Measurements from ENCODE around the gene TWNK.
"Not testable (repeated sequence)": the region's sequence is repeated elsewhere in the genome, so short reads cannot be mapped to it uniquely, and the experiment has no call there.

Gene TWNK

DNA sequence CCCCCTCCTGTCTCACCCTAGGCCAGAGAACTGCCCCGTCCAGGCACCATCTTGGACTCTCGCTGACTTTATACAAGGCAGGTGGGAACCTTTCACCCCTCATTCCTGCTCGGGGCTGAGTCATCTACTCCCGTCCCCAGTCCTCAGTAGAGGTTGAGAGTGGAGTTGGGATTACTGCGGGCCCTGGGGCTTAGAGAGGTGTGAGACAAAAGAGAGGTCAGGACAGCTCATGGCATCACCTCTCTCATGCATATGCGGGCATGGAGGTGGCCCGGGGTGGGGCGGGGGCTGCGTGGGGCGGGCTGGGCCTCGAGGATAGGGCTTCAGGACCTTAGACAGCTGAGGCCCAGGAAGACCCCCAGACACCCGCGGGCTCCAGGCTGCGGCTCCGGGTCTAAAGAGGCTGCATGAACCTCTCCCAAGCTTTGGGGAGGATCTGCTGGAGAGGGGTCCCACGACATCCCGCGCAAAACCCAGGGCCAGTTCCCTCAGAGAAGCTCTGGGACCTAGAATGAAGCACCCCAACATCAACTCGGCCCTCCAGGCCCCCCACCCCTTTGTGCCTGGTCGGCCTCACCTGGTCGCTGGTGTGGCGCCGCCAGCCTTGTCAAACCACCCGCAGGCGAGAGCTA lies 43.3 kb downstream of the TWNK start:
- DNase-seq (ENCODE audit: low spot score), result no peak

DNA sequence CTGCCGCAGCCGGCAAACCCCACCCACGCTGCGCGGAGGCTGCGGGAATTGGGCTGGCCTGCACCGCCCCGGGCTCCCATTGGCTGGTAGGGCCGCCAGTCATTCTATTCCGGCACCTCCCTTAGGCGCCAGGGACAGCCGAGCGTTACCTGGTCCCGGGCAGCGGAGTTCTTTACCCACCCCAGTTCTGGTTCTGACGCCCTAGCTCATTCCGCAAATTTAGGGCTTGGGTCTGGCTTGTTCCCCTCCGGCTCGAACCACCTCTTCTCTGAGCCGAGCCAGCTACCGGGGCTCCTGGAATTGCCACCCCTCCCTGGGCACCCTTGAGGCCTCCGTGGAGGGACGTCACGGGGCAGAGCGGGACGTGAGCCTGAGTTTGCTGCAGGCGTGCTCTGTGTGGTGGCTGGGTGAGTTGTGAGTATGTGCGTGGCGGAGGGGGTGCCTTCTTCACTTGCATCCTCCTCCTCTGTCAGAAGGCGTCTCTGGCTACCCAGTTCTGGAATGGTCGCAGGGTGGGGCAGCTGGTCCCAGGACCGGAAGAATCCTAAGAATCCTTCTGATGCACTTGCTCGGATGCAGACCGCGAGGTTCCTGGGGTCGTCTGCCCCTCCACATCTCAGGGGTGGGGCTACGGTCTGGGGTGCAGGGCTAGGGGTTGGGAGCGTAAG lies 43.9 kb downstream of the TWNK start, which contains the start of the genes PDZD7 and SFXN3:
PDZD7 (minus strand) TSS at position 2 of the 668 bp plus-strand sequence. CDS start 910 bp downstream, outside the sequence.
SFXN3 (plus strand) TSS at position 107 of the 668 bp plus-strand sequence. CDS start 3,461 bp downstream, outside the sequence.
- DNase-seq (ENCODE audit: low spot score), result peak; percentile 95

DNA sequence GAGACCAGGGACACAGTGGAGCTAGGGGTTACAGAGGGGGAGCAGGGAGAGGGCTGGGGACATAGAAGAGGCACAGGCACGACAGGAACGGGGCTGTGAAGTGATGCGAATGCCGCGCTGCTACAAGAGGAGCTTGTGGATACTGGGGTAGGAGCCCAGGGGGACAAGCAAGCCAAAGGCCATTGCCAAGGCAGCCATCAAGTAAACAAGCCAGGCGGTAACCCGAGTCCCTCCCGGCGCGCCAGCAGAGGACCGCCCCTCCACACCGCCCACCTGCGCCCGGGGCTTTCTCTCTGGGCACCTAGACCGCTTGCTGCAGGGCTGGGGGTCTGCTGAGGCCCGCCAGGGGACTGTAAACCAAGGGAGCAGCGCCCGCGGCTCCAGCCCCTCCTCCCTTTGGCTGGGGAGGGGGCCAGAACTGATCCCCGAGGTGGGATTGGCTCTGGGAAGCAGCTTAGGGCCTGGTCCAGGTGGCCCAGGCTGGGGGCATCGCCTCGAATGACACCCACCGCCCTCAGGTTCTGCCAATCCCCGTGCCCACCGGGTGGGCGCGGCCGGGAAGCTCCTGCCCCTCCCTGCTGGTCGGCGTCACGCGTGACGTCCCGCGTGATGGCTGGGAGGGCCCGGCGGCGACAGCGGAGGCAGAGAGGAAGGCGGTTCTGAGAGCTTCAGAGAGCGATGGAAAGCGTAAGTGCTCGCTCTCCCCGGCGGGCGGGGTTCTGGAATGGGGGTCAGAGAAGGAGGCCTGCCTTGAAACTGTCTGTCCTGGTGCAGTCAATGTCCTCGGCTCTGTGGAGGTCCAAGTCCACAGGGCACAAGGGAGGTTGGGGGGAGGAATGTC lies 44.7 kb downstream of the TWNK start:
- DNase-seq (ENCODE audit: low spot score), result no peak

DNA sequence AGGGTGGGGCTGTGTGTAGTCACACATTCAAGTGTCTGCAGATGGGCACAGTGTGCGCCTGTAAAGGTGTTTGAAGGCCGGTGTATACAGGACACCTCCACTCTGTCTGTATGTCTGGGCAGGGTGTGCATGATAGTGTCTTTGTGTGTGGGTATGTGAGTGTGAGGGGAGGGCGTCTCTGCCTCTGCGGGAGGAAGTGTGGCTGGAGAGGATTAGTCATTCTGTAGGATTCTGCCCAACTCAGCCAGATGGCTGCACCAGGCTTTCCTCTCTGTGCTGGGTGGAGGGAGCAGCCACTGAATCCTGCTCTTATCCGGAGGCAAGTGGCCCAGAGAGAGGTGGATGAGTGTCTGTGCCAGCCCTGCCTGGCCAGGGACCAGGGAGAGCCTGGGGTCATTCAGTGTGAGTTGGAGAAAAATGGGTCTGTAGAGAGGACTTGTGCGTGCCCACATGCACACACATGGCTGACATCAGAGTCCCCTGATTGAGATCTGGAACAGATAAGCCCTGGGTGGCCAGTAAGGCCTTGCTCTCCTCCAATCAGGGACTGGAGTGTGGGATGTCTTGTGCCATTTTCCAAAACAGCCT lies 45.4 kb downstream of the TWNK start:
- no peak for DNase-seq (ENCODE audit: low spot score)

DNA sequence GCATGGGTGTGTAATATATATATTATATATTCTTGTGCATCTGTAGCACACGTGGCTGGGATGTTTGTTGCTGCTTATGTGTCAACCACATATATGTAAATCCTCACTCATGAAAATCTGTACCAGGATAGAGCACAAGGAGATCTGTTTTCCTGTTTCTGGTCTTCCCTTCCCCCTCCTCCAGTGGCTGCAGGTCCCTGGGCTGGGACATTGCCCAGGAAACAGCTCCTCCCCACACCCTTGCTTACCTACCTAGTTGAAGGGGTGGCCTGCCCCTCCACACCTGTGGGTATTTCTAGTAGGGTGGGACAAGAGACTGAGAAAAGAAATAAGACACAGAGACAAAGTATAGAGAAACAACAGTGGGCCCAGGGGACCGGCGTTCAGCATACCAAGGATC lies 45.9 kb downstream of the TWNK start:
- no peak for DNase-seq (ENCODE audit: low spot score)

DNA sequence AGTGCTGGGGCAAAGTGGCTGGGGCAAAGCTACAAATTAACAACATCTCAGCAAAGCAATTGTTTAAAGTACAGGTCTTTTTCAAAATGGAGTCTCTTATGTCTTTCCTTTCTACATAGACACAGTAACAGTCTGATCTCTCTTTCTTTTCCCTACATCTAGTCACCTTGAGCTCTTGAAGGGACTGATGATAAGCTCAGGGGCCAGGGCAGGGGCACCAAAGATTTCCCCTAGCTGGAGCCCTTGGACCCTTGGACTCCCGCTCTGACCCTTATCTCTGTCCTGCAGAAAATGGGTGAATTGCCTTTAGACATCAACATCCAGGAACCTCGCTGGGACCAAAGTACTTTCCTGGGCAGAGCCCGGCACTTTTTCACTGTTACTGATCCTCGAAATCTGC lies 47.1 kb downstream of the TWNK start:
- not testable (repeated sequence) for DNase-seq (ENCODE audit: low spot score)

DNA sequence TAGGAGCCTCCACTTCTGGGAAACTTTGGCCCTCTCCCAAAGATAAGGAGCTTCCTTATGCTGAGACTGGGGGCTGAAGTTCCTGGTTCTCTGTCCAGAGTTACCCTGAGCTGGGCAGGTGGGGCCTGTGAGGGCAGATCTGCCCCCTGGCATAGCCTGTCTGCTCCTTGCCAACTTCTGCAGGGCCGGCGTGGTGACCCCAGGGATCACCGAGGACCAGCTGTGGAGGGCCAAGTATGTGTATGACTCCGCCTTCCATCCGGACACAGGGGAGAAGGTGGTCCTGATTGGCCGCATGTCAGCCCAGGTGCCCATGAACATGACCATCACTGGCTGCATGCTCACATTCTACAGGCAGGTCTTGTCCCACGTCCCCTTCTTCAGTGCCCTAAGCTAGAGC lies 48.0 kb downstream of the TWNK start:
- no peak for DNase-seq (ENCODE audit: low spot score)

DNA sequence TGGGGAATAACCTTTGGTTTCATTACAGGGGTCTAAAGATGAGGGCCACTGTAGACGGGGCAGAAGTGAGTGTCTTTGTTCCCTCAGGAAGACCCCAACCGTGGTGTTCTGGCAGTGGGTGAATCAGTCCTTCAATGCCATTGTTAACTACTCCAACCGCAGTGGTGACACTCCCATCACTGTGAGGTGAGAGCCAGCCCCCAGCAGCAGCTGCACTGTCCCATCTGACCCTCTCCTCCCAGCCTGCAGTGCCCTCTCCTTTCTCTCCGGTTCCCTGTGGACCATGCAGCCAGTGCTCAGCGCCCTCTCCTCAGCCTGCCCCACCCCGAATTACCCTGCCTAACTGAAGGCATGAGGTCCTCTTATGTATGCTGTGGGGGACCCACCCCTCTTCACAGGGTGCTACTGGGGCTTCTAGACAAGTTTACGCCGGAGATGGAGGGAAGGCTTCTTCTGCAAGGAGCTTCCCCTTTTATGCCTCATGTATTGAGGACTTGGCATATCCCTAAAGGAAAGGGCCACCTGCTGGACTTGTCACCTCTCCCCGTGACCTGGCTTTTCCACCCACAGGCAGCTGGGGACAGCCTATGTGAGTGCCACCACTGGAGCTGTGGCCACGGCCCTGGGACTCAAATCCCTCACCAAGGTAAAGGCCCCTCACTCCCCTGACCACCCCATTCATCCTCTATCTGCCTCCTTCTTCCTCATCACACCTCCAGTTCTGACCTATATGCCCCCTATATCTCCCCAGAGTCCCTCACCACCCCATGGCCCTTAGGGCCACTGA lies 48.8 kb downstream of the TWNK start:
- DNase-seq (ENCODE audit: low spot score), result no peak

DNA sequence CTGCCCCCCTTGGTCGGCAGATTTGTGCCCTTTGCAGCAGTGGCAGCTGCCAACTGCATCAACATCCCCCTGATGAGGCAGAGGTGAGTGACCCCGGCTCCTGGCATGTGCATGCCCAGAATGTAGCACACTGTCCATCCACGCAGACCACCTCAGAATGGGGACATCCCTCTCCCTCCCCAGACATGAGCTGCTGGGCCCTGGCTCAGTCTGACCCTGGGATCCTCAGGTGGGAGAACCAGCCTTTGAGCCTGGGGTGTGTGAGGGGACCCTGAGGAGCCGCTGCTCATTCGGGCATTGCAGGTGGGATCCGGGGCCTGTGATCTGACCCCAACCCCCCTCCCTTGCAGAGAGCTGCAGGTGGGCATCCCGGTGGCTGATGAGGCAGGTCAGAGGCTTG lies 49.4 kb downstream of the TWNK start:
- DNase-seq (ENCODE audit: low spot score), result no peak

DNA sequence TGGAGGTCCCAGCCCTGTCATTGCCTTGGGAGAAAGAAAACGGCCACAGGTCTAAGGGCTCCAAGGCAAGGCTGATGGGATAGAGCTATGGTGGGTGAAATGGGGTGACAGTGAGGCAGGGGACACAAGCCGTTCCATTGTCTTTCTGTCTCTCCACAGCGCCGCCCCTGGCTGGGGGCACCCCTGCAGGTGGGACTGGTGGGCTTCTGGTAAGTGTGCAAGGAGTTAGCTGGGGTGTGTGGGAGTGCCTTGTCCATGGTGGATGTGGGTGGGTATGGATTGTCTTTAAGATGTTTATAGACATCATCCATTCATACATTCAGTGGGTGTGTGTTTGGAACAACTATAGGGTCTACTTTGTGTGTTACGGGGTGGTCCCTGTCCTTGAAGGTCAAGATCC lies 51.1 kb downstream of the TWNK start:
- no peak for DNase-seq (ENCODE audit: low spot score)

DNA sequence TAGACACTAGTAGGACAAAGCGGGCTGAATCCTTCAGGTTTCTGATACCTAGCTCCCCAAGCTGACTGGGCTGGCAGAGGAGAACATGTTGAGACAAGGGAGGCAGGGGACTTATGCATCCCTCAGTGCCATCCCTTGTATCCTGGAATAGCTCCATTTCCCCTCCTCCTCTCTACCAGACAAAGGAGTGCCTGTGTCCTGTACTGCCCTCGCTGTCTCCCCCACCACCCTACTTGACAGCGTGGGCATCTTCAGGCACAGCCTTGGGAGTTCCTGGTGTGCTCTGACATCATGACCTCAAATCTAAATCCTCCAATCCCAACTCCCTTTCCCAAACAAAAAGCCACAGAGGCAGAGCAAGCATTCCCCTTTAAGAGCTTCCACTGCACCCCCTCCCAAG lies 52.7 kb downstream of the TWNK start:
- no peak for DNase-seq (ENCODE audit: low spot score)

DNA sequence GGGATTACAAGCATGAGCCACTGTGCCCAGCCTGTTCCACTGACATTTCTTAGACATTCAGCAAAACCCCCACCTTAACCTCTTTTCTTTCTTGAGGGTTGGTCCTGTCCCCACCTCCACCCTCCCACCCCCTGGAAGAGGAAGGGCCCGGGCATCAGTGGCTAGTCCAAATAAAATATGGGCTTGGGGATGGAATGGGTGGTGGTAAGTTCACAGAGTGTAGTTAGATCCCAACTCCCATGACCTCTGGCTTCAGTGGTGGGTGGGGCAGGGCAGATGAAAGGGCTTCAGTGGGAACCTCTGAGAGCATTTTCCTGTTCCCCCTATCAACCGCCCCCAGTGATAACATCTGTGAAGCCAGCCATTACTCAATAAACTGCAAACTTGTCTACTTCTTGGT lies 53.5 kb downstream of the TWNK start:
- DNase-seq (ENCODE audit: low spot score), result no peak

DNA sequence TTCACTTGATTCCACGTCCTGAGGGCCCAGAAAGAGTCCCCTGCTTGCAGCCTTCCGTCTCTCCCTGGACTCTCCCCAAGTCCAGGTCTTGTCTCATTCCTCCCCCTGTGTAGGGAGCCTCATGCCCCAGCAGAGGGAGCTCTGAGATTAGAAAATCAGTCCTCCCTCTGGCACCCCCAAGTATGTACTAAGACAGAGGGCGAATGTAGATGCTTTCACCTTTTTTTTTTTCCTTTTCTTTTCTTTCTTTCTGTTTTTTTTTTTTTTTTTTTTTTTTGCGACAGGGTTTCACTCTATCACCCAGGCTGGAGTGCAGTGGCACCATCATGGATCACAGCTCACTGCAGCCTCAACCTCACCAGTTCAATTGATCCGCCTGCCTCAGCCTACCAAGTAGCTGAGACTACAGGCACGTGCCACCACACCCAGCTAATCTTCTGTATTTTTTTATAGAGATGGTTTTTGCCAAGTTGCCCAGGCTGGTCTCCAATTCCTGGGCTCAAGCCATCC lies 54.0 kb downstream of the TWNK start:
- DNase-seq (ENCODE audit: low spot score), result peak; percentile 82

DNA sequence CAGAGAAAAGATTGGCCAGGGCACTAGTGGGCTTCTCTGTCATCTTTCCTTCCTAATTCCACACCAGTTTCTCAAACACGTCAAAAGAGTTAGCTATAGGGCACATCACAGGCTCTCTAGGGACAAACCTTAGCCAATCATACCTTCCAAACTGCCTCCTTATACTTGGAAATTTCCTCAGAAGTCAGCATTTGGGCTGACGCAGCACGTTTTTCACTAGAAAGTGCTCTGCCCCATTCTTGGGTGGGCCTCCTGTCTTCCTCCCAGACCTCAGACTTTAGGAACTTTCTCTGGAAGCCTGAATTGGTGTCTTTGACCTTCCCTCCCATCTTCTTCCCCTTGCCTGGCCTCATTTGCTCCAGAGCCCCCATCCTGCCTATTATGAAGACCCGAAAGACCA lies 54.8 kb downstream of the TWNK start:
- no peak for DNase-seq (ENCODE audit: low spot score)

DNA sequence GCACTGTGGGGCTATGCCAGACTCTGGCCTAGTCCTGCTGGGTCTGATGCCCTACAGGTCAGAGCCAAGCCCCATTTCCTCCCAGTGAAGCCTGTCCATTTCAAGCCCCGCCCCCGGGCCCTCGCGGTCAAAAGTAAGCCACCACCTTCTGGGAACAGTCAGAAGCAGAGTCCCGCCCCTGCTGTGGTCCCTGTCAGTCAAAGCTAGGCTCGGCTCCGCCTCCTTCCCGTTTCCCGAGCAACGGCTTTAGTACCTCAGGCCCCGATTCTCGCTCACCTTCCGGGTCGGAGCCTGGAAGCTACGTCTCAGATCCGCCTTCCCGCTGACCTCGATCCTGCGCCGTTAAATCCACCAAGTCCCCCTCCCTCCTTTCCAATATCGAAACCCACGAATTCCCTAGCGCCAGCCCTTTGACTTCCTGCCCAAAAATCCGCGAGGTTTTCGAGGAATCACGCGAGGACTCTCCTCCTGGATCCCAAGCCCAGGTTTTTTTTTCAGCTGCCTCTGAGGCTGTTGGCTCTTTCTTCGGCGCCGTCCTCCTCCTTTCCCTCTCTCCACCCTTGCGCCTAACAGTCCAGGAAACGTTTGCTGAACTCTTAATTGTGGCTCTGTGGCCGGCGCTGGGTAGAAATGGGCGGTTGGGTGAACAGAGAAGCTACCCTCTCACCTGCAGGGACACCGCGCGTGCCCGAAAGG lies 55.5 kb downstream of the TWNK start:
- peak; percentile 94 for DNase-seq (ENCODE audit: low spot score)

DNA sequence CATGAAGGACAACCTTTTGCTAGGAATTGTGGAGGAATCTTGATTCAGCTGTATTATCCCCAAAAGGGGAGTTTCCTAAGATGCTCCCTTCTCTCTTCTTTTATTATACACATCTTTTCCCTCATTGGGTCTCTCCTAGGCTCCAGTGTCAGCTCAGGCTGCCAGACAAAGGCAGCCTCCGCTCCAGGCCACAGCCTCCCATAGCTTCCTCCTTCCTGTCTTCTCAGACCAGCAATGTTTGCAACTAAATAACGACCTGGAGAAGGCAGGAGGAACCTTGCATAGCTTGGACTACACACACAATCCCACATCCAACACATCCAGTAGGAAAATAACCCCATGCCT lies 56.0 kb downstream of the TWNK start:
- DNase-seq (ENCODE audit: low spot score), result no peak

All from HuH-7.5 (cell line).